Brain pericyte (primary cell): ENCODE results near the gene MTFR1L.

Experiments
- DNase-seq: peaks from one replicate; pipeline ENCODE4 v3.0.0-alpha.2; 2012; ENCODE audit warnings: low read depth, low spot score

Gene MTFR1L

GRCh38 chr1:25807480-25808390 is 12.0 kb upstream of the MTFR1L start:
- DNase-seq: no peak

GRCh38 chr1:25808481-25809244 is 11.1 kb upstream of the MTFR1L start:
- DNase-seq: no peak

GRCh38 chr1:25809283-25809926 is 10.3 kb upstream of the MTFR1L start:
- no peak for DNase-seq

DNA sequence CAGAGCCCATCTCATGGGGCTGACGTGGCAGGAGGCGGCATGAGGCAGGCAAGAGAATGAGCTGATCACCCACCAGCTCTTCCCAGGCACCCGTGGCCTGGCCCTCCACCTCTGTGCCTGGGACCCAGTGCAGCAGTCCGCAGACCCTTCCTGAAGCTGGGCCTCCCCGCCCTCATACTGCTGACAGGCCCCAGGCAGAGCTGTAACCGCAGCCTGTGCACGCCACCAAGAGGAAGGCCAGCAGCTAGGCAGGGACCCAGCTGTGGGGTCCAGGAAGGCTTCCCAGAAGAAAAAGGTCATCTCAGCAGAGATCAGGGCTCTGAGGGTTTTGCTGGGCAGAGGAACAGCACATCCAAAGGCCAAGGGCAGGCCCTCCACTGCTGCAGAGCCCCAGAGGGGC is 9.8 kb upstream of the MTFR1L start:
- DNase-seq: no peak

- no peak for DNase-seq
Measured at GRCh38 chr1:25810341-25811299, 9.1 kb upstream of the MTFR1L start.

GRCh38 chr1:25811384-25812082 is 8.2 kb upstream of the MTFR1L start:
- no peak for DNase-seq

DNA sequence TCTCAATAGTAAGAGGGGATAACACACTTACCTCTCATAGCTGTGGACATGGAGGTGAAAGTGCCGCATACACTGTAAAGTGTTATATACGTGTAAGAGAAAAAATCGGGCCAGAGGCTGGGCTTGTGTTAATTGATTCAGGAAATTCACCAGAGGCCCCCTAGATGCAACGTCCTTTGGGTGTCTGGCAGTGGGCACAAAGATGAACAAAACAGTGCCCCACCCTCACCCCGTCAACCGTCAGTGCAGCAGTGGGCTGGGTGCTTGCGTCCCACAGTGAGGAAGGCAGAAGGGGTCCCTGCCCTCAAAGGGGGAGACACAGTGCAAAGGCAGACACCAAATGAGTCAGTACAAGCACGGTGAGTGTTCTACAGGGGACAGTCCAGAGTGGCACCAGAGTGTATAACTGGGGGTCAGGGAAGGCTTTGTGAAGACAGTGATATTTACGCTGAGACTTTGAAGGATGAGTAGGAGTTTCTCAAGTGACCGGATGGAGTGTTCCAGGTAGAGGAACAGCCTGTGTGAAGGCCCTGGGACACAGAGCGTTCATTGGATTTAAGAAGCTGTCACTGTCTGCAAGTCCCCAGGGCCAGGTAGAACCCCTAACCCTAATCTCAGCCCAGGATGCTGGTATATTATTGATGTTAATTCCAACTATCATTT is 6.6 kb upstream of the MTFR1L start:
- DNase-seq: no peak

DNA sequence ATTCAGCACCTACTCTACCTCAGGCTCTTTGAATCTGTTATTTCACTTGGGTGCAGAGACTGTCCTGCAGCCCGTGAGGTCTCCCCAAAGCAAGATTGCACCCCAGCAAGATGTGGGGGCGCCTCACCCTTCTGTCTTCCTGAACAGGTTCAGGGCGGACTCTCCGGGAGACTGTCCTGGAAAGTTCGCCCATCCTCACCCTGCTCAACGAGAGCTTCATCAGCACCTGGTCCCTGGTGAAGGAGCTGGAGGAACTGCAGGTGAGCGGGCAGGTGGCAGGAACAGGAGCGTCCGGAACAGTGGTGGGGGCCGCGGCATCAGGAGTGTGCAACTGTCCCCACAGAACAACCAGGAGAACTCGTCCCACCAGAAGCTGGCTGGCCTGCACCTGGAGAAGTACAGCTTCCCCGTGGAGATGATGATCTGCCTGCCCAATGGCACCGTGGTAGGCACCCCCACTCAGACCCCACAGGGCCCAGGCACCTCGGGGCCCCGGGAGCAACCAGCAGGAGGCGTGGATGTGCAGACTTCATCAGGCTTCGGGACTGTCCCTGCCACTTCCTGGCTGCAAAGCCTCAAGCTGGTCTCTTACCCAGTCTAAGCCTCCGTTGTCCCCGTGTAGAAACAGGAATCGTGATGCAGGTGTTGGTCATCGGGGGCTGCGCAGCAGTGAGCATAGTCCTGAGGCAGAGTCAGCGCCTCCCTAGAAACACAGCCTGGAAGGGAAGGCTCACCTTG is 5.9 kb upstream of the MTFR1L start:
- DNase-seq: no peak

DNA sequence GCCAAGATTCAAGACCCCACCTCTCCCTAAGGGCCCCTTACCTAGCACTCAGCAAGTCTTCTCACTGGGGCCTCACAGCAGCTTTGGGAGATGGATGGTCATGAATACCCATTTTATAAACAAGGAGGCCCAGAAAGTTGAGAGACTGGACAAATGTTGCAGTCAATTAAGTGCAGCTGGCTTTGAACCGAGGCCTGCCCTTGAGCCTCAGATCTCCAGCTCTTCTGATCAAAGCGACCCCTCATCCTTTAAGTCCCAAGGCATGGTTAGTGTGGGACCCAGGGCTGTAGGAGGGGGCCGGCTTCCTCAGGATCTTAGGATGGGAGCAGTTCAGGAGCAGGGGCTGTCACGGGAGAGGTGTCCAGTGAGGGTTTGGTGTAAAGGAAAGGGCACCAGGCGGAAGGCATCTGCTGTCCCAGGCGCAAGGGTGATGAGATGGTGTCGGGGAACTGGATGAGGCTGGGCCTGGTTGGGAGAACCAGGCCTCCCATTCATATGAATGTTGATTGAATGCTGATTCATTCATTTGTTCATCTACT is 5.1 kb upstream of the MTFR1L start:
- no peak for DNase-seq

GRCh38 chr1:25815208-25816111 is 4.3 kb upstream of the MTFR1L start:
- no peak for DNase-seq

DNA sequence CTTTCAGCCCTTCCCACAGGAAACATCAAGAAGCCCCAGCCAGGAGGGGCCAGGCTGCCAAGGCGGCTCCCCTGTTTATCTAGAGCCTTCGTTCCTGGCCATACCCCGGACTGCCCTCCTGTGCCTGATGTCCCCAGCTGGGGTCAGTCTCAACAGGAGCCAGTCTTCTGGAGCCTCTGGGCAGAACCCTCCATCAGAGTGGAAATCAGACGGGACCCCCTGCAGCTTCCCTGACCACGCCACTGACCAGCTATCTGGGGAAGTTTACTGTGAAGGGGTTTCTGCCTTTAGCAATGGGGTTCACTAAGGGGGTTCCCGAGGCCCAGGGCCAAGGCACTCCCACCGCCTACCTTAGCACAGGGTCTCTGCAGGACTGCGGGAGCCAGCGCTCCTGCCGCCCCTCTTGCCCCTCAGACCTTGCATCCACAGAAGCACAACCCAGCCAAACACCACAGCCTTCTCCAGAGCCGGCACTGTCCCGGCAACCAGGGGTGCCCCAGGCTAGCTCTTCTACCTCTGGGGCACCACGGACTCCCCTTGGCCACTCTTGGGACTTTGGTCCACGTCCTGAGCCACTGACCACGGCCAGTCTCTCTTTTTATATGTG is 3.5 kb upstream of the MTFR1L start:
- DNase-seq: no peak

DNA sequence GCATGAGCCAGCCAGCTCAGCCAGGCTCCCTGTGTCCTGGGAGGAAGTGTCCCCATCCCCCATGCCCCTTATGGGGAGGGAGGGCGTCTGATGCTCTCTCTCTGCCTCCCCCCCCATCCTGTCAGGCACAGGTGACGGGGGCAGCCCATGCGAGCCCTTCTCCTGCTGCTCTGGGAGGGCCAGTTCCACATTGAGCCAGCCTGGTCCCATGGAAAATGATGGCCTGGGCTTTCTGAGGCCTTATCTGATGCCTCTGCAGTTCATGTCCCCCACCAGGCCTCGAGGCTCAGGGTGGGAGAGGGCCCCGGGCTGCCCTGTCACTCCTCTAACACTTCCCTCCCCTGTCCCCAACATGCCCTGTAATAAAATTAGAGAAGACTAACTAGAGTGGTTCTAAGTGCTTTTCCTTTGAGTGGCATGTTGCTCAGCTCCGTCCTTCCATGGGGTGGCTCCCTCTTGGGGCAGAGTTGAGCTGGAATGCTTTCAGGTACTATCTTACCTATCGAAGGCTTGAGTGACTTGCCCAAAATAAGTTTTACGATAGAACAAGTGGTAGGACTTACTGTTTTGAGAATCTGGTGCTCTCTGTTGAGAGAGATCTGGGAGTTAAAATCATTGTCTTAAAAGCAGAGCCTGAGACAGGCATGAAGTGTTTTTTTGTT is 1.8 kb upstream of the MTFR1L start:
- no peak for DNase-seq

DNA sequence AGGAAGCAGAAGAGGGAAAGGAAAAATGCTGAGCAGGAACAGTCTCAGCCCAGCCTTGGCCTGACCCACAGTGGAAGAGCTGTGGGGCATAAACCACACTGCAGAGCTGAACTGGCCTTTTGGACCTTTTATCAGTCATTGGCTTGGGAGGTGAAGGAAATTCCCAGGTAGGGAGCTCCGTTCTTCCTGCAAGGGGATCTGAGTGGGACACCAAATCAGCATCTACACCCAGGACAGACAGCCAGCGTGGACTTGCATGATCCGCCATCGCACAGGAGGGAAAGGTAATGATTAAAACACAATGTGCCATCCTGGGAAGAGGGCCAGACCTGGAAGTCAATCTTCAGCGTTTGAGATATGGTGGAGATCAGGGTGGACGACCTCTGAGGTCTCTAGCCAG is 1.2 kb upstream of the MTFR1L start:
- no peak for DNase-seq

DNA sequence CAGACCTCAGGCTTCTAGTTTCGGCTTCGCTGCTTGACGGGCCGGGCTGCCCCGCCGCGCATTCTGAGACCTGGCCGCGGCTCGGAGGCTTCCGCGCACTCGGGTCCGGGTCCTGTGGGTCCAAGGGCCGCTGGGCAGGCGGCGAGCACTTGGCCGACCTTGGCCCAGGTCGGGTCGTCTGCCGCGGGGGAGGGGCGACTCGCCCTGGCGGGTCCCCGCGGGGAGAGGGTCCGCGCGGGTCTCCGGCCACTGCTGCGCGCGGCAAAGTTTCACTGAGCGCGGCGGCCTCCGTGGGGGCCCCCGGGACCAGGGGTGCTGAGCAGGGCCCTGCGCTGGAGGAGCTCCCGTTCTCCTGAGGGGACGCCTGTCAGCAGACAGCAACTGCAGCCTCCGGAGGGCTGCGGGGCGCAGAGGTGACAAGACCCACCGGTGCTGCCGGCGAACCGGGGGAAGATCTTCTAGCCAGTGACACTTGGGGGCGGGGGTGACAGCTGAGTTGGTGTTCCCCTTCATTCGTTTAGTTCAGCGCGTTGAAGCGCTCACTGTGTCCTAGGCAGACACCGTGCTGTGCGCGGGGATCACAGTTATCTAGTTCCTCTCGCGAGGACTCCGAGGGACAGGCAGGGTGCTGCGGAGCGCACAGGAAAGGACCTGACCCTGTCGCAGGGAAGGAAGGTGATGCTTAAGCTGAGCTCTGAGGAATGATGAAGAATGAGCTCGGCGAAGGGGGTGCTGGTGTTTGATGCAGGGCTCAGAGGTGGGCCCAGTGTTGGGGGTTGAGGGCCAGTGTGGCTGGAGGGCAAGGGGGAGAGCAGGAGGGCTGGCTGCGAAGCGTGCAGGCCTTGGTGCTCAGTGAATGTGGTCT is 725 bp downstream of the MTFR1L start:
- no peak for DNase-seq

- no peak for DNase-seq
Measured at GRCh38 chr1:25821112-25821476, 1.3 kb downstream of the MTFR1L start.

DNA sequence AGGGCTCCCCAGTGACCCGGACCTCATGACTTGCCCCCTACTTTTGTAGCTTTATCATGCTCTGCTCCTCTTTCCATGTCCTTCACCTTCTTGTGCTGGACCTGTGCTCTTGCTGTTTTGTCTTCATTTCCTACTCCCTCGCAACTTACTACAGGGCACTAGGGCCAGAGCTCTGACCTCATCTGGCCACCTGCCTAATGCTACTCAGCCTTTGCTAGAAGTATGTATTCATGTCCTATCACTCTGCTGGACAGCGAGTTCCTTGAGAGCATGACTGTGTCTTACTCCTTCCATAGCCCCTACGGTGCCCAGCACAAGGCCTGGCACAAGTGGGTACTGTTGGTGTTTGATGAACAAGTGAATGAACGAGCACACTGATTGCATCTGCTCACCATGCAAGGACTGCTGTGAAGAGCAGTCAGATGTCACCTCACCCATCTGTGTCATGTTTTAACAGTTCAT is 1.9 kb downstream of the MTFR1L start:
- no peak for DNase-seq
